Fibroblast of the aortic adventitia (primary cell): Measurements from ENCODE around the gene RINL. TPM values are rescaled to one million over a fixed set of nuclear protein-coding genes. Genes with fewer than 3 reads are reported as not detected.
A peak's percentile ranks its signal among the peaks of the same experiment; 100 is the strongest.
"Not testable (repeated sequence)": the region's sequence is repeated elsewhere in the genome, so short reads cannot be mapped to it uniquely, and the experiment has no call there.

Experiments used
- DNase-seq: peaks from one replicate; pipeline ENCODE4 v3.0.0-alpha.2; 2010; ENCODE audit warnings: low read depth
- H3K4me3 ChIP-seq: 2 replicates; pipeline ENCODE4 v1.5.1; 2011; ENCODE audit warnings: low read depth, mild to moderate bottlenecking, control low read depth, low read length, moderate library complexity
- total RNA-seq: library from RNA; depleted of rRNA; stranded (reverse); fragments of >200 nt; gene quantifications from 2 replicates; pipeline ENCODE4 v1.2.3, GENCODE V29; 2012; ENCODE audit warnings: low replicate concordance
- TF ChIP-seq, protein P1 (sequence below): IDR thresholded peaks from 2 replicates; pipeline ENCODE4 v1.5.1; 2011; ENCODE audit warnings: mild to moderate bottlenecking, low read length, control low read depth, inconsistent platforms; ENCODE audit not compliant: insufficient read depth

The RINL gene
- total RNA-seq, 1 donor = 0.81 TPM

DNA sequence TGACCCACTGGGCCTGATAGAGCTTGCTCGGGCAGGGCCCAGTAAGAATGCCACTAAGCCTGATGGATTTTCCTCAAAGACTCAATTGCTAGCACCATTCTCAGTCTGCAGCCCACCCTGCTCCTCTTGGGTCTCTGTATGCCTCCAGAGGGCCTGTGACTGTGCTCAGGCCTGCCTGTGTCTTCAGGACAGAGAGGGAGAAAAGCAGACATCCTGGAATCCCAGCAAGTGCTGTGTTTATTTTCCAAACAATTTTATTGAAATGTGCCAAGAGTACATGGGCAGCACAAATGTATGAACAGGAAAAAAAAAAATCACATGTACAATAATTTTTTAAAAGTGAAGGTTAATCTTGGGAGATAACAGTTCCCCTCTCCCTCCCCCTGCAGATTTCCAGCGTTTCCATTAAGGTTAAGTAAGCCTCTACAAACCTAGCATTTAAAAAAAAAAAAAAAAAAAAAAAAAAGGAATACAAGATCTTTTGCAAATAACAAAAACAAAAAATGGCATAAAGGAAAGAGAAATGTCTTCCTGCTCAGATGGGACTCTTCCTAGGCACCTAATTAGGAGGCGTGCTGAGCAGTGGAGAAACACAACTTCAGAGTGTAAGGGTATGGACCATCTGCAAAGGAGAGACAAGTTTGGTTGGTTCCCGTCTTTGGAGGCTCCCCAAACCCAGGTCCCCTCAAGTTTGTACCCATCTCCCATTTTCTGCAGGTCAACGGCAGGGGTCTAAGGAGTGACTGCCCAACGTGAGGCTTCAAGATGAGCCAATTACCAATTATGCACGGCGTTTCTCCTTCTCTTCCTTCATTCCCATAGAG lies 41.7 kb downstream of the RINL start:
- DNase-seq = no peak
- no peak overlapping the region for H3K4me3 ChIP-seq
- TF ChIP-seq, protein P1, sequence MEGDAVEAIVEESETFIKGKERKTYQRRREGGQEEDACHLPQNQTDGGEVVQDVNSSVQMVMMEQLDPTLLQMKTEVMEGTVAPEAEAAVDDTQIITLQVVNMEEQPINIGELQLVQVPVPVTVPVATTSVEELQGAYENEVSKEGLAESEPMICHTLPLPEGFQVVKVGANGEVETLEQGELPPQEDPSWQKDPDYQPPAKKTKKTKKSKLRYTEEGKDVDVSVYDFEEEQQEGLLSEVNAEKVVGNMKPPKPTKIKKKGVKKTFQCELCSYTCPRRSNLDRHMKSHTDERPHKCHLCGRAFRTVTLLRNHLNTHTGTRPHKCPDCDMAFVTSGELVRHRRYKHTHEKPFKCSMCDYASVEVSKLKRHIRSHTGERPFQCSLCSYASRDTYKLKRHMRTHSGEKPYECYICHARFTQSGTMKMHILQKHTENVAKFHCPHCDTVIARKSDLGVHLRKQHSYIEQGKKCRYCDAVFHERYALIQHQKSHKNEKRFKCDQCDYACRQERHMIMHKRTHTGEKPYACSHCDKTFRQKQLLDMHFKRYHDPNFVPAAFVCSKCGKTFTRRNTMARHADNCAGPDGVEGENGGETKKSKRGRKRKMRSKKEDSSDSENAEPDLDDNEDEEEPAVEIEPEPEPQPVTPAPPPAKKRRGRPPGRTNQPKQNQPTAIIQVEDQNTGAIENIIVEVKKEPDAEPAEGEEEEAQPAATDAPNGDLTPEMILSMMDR = no peak

DNA sequence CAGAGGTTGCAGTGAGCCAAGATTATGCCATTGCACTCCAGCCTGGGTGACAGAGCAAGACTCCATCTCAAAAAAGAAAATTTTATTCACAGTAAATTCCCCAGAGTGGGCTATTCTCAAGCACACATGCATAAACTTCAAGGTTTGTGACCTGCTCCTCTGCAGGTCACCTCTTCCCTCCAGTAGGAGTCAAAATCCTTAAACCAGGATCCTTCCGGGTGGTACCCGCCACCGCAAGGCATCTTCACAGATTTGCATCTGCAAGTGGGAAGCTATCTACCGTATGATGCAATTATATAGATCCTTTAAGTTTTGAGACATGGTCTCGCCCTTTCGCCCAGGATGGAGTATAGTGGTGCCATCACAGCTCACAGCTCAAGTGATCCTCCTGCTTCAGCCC lies 43.5 kb downstream of the RINL start:
- TF ChIP-seq, protein P1 = no peak
- DNase-seq = no peak

GRCh38 chr19:38834104-38834490 lies 44.0 kb downstream of the RINL start:
- no peak overlapping the region for H3K4me3 ChIP-seq
- TF ChIP-seq, protein P1 = no peak
- DNase-seq = peak; percentile 20

More for the DNA sequence above, 43.5 kb downstream of the RINL start:
- H3K4me3 ChIP-seq = no peak overlapping the region

- TF ChIP-seq, protein P1 = no peak
- no peak overlapping the region for H3K4me3 ChIP-seq
- no peak for DNase-seq
Measured at GRCh38 chr19:38833092-38833425, 45.0 kb downstream of the RINL start.

DNA sequence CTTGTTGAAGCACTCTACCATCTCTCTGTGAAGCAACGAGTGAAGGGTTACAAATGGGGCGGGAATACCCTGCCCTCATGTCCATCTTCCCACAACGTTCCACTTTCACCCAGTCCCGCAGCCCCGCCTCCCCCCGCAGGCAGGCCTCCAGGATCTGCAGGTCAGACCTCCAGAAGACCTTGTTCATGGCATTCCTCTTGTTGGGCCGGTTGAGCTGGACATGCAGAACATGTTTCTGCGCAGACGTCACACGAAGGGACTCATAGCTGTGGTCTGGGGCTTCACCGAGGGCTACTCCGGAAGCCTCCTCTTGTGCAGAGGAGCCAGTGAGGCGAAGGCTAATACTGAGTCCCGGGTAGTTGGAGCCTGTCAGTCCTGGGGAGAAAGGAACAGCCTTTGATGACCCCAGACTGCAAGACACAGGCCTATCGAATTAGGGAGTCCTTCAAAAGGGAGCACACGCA lies 46.9 kb downstream of the RINL start:
- DNase-seq = peak; percentile 81
- TF ChIP-seq, protein P1 = no peak
- H3K4me3 ChIP-seq = peak overlapping the region; percentile 87

DNA sequence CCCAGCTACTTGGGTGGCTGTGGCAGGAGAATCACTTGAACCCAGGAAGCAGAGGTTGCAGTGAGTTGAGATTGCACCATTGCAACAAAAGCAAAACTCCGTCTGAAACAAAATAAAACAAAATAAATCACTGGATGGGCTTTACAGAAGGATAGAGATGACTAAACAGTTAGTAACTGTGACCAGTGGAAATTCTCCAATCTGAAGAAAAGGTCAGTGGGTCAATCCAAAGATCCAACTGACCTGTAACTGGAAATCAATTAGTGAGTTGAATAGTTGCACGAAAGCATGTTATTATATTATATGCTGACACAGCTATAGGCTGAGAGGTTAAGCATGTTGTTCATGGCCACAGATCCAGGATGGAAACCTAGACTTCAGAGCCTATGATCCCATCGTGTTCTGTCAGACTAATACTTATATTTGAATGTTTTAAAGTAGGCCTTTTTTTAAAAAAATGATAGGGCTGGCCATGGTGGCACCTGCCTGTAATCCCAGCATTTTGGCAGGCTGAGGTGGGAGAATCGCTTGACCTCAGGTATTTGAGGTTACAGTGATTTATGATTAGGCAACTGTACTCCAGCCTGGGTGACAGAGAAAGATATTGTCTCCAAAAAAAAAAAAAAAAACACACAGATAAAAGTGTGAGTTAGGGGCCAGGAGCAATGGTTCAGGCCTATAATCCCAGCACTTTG lies 47.9 kb downstream of the RINL start:
- peak; percentile 37 for DNase-seq
- H3K4me3 ChIP-seq = no peak overlapping the region
- TF ChIP-seq, protein P1 = no peak

DNA sequence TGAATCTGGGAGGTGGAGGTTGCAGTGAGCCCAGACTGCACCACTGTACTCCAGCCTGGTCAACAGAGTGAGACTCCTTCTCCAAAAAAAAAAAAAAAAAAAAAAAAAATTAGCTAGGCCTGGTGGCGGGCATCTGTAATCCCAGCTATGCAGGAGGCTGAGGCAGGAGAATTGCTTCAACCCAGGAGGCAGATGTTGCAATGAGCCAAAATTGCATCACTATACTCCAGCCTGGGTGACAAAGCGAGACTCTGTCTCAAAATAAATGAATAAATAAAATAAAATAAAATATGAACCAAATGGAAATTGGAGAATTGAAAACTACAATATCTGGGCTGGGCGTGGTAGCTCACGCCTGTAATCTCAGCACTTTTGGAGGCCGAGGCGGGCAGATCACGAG lies 48.9 kb downstream of the RINL start:
- H3K4me3 ChIP-seq = not testable (repeated sequence)
- peak; percentile 37 for DNase-seq
